Ishikawa (cell line): ENCODE data around the gene SLC8A1.

Experiments used
- CREB1 ChIP-seq: IDR thresholded peaks from 2 replicates; pipeline ENCODE4 v1.6.1; 2012; ENCODE audit warnings: low read depth
- EGR1 ChIP-seq: IDR thresholded peaks from 2 replicates; pipeline ENCODE4 v1.6.1; 2012
- EP300 ChIP-seq: IDR thresholded peaks from 2 replicates; pipeline ENCODE4 v1.6.1; 2012; ENCODE audit warnings: borderline replicate concordance
- FOXM1 ChIP-seq: IDR thresholded peaks from 2 replicates; pipeline ENCODE4 v1.6.1; 2012; ENCODE audit warnings: low read depth, borderline replicate concordance
- MAX ChIP-seq: IDR thresholded peaks from 2 replicates; pipeline ENCODE4 v1.6.1; 2012
- NFIC ChIP-seq: IDR thresholded peaks from 2 replicates; pipeline ENCODE4 v1.6.1; 2012
- RAD21 ChIP-seq: IDR thresholded peaks from 2 replicates; pipeline ENCODE4 v1.6.1; 2012; ENCODE audit warnings: low read depth
- REST ChIP-seq: IDR thresholded peaks from 2 replicates; pipeline ENCODE4 v1.6.1; 2012; ENCODE audit warnings: low read depth, mild to moderate bottlenecking
- TAF1 ChIP-seq: IDR thresholded peaks from 2 replicates; pipeline ENCODE4 v1.6.1; 2012; ENCODE audit warnings: low read depth, mild to moderate bottlenecking
- TCF12 ChIP-seq: IDR thresholded peaks from 2 replicates; pipeline ENCODE4 v1.6.1; 2012; ENCODE audit warnings: low read depth
- TEAD4 ChIP-seq: IDR thresholded peaks from 2 replicates; pipeline ENCODE4 v1.6.1; 2012
- USF1 ChIP-seq: IDR thresholded peaks from 2 replicates; pipeline ENCODE4 v1.6.1; 2012
- YY1 ChIP-seq: IDR thresholded peaks from 2 replicates; pipeline ENCODE4 v1.6.1; 2012; ENCODE audit warnings: low read depth

- no peak for TF ChIP-seq RAD21
- no peak for TF ChIP-seq EP300
- TF ChIP-seq NFIC = no peak
- TF ChIP-seq MAX = no peak
- no peak for TF ChIP-seq CREB1
- TF ChIP-seq REST = no peak
- no peak for TF ChIP-seq TCF12
- no peak for TF ChIP-seq TAF1
- TF ChIP-seq USF1 = no peak
- TF ChIP-seq YY1 = no peak
- no peak for TF ChIP-seq EGR1
- no peak for TF ChIP-seq FOXM1
- TF ChIP-seq TEAD4 = no peak
Measured at GRCh38 chr2:40158781-40159180, 293.1 kb downstream of the SLC8A1 start.
